Endothelial cell of umbilical vein (primary cell): Measurements from ENCODE around the gene PIK3R6. TPM values are rescaled to one million over a fixed set of nuclear protein-coding genes. Genes with fewer than 3 reads are reported as not detected.

Experiments
- BruUV-seq: library from RNA; stranded (reverse); fragments of 400-500 nt; replicated peaks from 2 replicates; lab custom pipeline; 2021; lab: Mats Ljungman, UMichigan
- CTCF ChIA-PET: fragments of 300-600, 350-600 bp; sonication (Branson Sonifier 250); formaldehyde crosslinking; loops from one replicate; lab custom pipeline; 2021; ENCODE audit warnings: antibody characterized with exemption, inconsistent platforms; lab: Charles Lee
- POLR2A ChIA-PET: fragments of 300-600, 350-600 bp; sonication (Branson Sonifier 250); formaldehyde crosslinking; loops from one replicate; lab custom pipeline; 2021; ENCODE audit warnings: antibody characterized with exemption, inconsistent platforms; lab: Charles Lee
- DNase-seq: peaks from one replicate; pipeline ENCODE4 v3.0.0-alpha.2; 2011; ENCODE audit warnings: low read depth, low spot score
- FAIRE-seq: peaks from 2 replicates; lab custom pipeline; 2011; peaks lifted over from hg19 to GRCh38; lab: Jason Lieb, UNC
- H2AFZ ChIP-seq: 2 replicates; pipeline ENCODE4 v1.6.0; 2012; ENCODE audit warnings: low read depth, low read length, control low read depth, inconsistent platforms
- H3K27ac ChIP-seq: 2 replicates; pipeline ENCODE4 v1.5.1; 2011; ENCODE audit warnings: low read depth, mild to moderate bottlenecking, control low read depth, low read length, moderate library complexity; ENCODE audit not compliant: insufficient read depth
- H3K27me3 ChIP-seq, 2 experiments: 2 replicates each; pipeline versions ENCODE4 v1.6.0 to v1.6.1; 2011; ENCODE audit warnings: low read length in 2 of 2, mixed read lengths in 1 of 2; ENCODE audit not compliant: control insufficient read depth in 2 of 2, insufficient read depth in 2 of 2
- H3K36me3 ChIP-seq, 2 experiments: 2 replicates in 1 of 2; 3 replicates in 1 of 2; pipeline ENCODE4 v1.5.1; 2011; ENCODE audit warnings: low read length in 2 of 2, mild to moderate bottlenecking in 1 of 2, moderate library complexity in 1 of 2; ENCODE audit not compliant: control insufficient read depth in 2 of 2, insufficient read depth in 2 of 2; ENCODE audit errors: extremely low read depth in 1 of 2
- H3K4me1 ChIP-seq: 3 replicates; pipeline ENCODE4 v1.5.1; 2011; ENCODE audit warnings: mild to moderate bottlenecking, low read length; ENCODE audit not compliant: control insufficient read depth, insufficient read depth; ENCODE audit errors: extremely low read depth
- H3K4me2 ChIP-seq: 2 replicates; pipeline ENCODE4 v1.6.1; 2011; ENCODE audit warnings: low read length, control low read depth, mixed read lengths; ENCODE audit not compliant: insufficient read depth
- H3K4me3 ChIP-seq, 3 experiments: fragments of 200-600 bp in 1 of 3; sonication (generic), shearing (Covaris generic) in 1 of 3; replicated peaks in 1 of 3; 2 replicates each; pipeline ENCODE4 v1.5.1; 2011 to 2016; ENCODE audit warnings: control low read depth in 3 of 3, low read length in 3 of 3, mild to moderate bottlenecking in 2 of 3, inconsistent platforms in 1 of 3, low read depth in 1 of 3, moderate library complexity in 1 of 3; ENCODE audit not compliant: insufficient read depth in 1 of 3
- H3K79me2 ChIP-seq: 2 replicates; pipeline ENCODE4 v1.6.0; 2012; ENCODE audit warnings: low read length, inconsistent platforms; ENCODE audit not compliant: control insufficient read depth, insufficient read depth
- H3K9ac ChIP-seq: replicated peaks from 2 replicates; pipeline ENCODE3; 2011; ENCODE audit warnings: low read length, control low read depth; ENCODE audit not compliant: insufficient read depth; ENCODE audit errors: extremely low read depth
- H3K9me1 ChIP-seq: replicated peaks from 3 replicates; pipeline ENCODE4 v1.6.0; 2011; ENCODE audit warnings: mild to moderate bottlenecking, low read length; ENCODE audit not compliant: control insufficient read depth, insufficient read depth; ENCODE audit errors: extremely low read depth
- H3K9me3 ChIP-seq: replicated peaks from 2 replicates; pipeline ENCODE4 v1.5.1; 2012; ENCODE audit warnings: low read length, inconsistent platforms; ENCODE audit not compliant: control insufficient read depth, insufficient read depth
- H4K20me1 ChIP-seq: replicated peaks from 2 replicates; pipeline ENCODE3; 2011; ENCODE audit warnings: mild to moderate bottlenecking, low read length; ENCODE audit not compliant: control insufficient read depth, insufficient read depth; ENCODE audit errors: extremely low read depth
- CTCF ChIP-seq, 2 donors: IDR thresholded peaks; 1 replicate in 1 of 2; 2 replicates in 1 of 2; pipeline ENCODE4 v1.5.1; 2011; ENCODE audit warnings: low read length in 2 of 2, mild to moderate bottlenecking in 2 of 2, moderate library complexity in 2 of 2, control low read depth in 1 of 2, inconsistent platforms in 1 of 2, low read depth in 1 of 2; ENCODE audit not compliant: insufficient read depth in 1 of 2; ENCODE audit errors: extremely low read depth in 1 of 2
- EZH2 ChIP-seq: IDR thresholded peaks from 2 replicates; pipeline ENCODE4 v1.6.1; 2012; ENCODE audit warnings: borderline replicate concordance, low read depth, mild to moderate bottlenecking, moderate library complexity, low read length, inconsistent platforms; ENCODE audit not compliant: severe bottlenecking
- FOS ChIP-seq: IDR thresholded peaks from 2 replicates; pipeline ENCODE4 v1.6.1; 2011; ENCODE audit warnings: mild to moderate bottlenecking, low read length, moderate library complexity, borderline replicate concordance; ENCODE audit not compliant: insufficient read depth
- GATA2 ChIP-seq: IDR thresholded peaks from 2 replicates; pipeline ENCODE4 v1.7.0; 2011; ENCODE audit warnings: low read depth, mild to moderate bottlenecking, moderate library complexity, mixed read lengths, low read length; ENCODE audit not compliant: insufficient read length, insufficient read depth
- JUN ChIP-seq: IDR thresholded peaks from 2 replicates; pipeline ENCODE4 v1.6.1; 2011; ENCODE audit warnings: borderline replicate concordance, low read depth; ENCODE audit not compliant: insufficient read length, insufficient read depth
- MYC ChIP-seq: IDR thresholded peaks from one replicate; pipeline ENCODE4 v1.6.1; 2011; ENCODE audit warnings: mild to moderate bottlenecking, low read depth, low read length
- POLR2A ChIP-seq: IDR thresholded peaks from 2 replicates; pipeline ENCODE4 v1.6.1; 2012; ENCODE audit warnings: low read depth, mild to moderate bottlenecking, control low read depth, low read length
- POLR2AphosphoS5 ChIP-seq: IDR thresholded peaks from 2 replicates; pipeline ENCODE4 v1.6.1; 2012; ENCODE audit warnings: low read depth, mild to moderate bottlenecking, control low read depth, low read length, moderate library complexity; ENCODE audit not compliant: insufficient read depth
- dilution Hi-C: fragments of 300-500 bp; cut with MboI; formaldehyde crosslinking; loops from one replicate; pipeline ENCODE4 v1.15.0; 2019; ENCODE audit warnings: low sequenced_read_pairs; ENCODE audit not compliant: extremely low pct_ligation_motif_present
- intact Hi-C: fragments of 100-400 bp; cut with micrococcal nuclease; formaldehyde crosslinking; loops from one replicate; pipeline ENCODE4 v1.10.0; 2022
- polyA plus RNA-seq, 4 experiments: library from polyadenylated mRNA; depleted of rRNA in 3 of 4; stranded (reverse) in 3 of 4; unstranded in 1 of 4; fragments of >200 nt; gene quantifications; 2 replicates each; pipeline versions ENCODE4 v1.2.1 to v1.2.3, GENCODE V29; 2011 to 2012; ENCODE audit warnings: missing spikeins in 1 of 4
- total RNA-seq: library from RNA; stranded (reverse); gene quantifications from 2 replicates; pipeline ENCODE4 v1.2.3, GENCODE V29; 2021
- TF ChIP-seq, protein P1 (sequence below): IDR thresholded peaks from 2 replicates; pipeline ENCODE4 v1.6.1; 2011; ENCODE audit not compliant: insufficient read depth, insufficient read length

Gene PIK3R6
- total and polyA plus RNA-seq, 2 donors (not counting 3 experiments of a cell fraction or from before 2014, with no cell fraction given) = not detected

DNA sequence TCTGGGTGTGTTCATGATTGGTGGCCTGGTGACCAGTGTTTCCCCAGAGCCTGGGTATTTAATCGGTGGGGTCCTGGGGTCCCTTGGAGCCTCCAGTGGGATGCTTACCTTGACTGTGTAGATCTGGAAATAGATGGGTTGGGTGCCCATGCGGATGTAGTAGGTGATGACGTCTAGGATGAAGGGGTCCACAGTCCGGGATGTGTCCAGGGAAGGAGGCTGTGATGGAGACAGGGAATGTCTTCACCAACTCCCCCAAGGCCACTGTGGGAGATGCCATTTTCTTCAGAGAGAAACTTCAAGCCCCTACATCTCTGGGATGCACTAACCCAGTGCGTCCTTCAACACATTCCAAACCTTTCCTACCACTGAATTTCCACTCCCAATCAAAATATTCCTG, 44.2 kb downstream of the PIK3R6 start:
- dilution Hi-C loops = no loop called here
- FAIRE-seq = no peak
- no peak overlapping the region for H3K27ac ChIP-seq

More for the DNA sequence above, 44.2 kb downstream of the PIK3R6 start:
- no peaks in the 10 kb centered on the region for H3K9me1 ChIP-seq
- TF ChIP-seq FOS (no peak), EZH2 (no peak), MYC (no peak), POLR2AphosphoS5 (no peak), CTCF (IDR thresholded peaks at IDR 0.05; ENCODE audit: extremely low read depth in 1 of 2, insufficient read depth in 1 of 2, low read depth in 1 of 2, low read length in 2 of 2) (no peak), POLR2A (no peak), JUN (no peak), GATA2 (no peak)
- TF ChIP-seq, protein P1, sequence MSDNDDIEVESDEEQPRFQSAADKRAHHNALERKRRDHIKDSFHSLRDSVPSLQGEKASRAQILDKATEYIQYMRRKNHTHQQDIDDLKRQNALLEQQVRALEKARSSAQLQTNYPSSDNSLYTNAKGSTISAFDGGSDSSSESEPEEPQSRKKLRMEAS = no peak
- H3K79me2 ChIP-seq = no peaks in the 10 kb centered on the region
- ChIA-PET CTCF (no interaction called here), POLR2A (no interaction called here)
- no peak for DNase-seq
- no peaks in the 10 kb centered on the region for H3K4me1 ChIP-seq
- H3K4me2 ChIP-seq = no peak overlapping the region
- H4K20me1 ChIP-seq = no peaks in the 10 kb centered on the region
- H3K4me3 ChIP-seq = no peak overlapping the region
- no peak overlapping the region for H2AFZ ChIP-seq
- H3K27me3 ChIP-seq = no peaks in the 10 kb centered on the region
- BruUV-seq = no TSS peak
- intact Hi-C loops = no loop called here
- H3K9me3 ChIP-seq = no peaks in the 10 kb centered on the region
- H3K9ac ChIP-seq = no peak overlapping the region
- no peaks in the 10 kb centered on the region for H3K36me3 ChIP-seq
